Measurements from ENCODE around the gene DCAF4.

The DCAF4 gene

DNA sequence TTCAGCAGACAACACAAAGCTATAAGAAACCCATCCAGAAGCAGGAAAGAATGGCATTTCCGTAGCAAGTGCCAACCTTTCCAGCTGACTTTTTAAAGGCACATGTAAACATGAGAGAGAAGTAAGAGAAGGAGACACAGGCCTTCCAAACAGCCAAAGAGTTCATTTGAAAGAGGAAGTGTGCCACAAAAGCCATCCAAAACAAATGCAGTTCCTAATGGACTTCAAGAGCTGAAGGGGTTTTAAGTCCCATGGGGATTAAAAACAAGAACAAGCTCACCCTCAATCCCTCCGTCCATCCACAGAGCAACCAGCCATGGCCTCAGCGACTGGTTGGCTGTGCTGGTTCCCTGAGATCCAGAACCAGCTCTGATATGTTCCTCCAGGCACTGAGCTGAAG lies 27.8 kb upstream of the DCAF4 start:
- no peak overlapping the region for H3K27ac ChIP-seq
- no peak overlapping the region for H3K4me3 ChIP-seq (ENCODE audit: low read depth, low read length)
- H3K4me2 ChIP-seq (ENCODE audit: low read length) = no peak overlapping the region

DNA sequence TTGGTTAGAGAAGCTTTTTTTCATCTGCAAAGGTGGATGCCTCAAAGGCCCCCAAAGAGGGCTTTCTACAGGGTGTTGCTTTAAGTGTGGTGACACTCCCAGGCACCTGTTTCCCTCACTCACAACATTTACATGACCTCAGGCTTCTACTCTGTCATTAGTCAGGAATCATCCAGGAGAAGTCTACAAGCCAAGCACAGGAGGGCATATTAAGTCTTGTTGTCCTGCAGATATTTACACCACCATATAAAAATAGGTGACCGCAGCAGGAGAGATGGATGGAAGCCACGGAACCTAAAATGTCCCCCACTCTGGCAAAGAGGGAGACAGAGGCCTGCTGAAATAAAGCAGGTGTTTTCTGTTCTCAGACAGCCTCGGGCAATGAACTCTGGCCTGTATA lies 24.9 kb upstream of the DCAF4 start:
- H3K79me2 ChIP-seq = no peaks in the 10 kb centered on the region
- no peak overlapping the region for H3K27ac ChIP-seq
- H3K36me3 ChIP-seq (ENCODE audit: control insufficient read depth, insufficient read depth, low read length) = no peaks in the 10 kb centered on the region
- no peak overlapping the region for H3K4me2 ChIP-seq (ENCODE audit: low read length)
- H3K9ac ChIP-seq = no peak overlapping the region
- H3K9me3 ChIP-seq (ENCODE audit: control insufficient read depth, low read length) = no peaks in the 10 kb centered on the region
- H3K4me3 ChIP-seq (ENCODE audit: low read depth, low read length) = no peak overlapping the region
- no peak overlapping the region for H2AFZ ChIP-seq
- no peaks in the 10 kb centered on the region for H3K4me1 ChIP-seq
- TF ChIP-seq, protein P1, sequence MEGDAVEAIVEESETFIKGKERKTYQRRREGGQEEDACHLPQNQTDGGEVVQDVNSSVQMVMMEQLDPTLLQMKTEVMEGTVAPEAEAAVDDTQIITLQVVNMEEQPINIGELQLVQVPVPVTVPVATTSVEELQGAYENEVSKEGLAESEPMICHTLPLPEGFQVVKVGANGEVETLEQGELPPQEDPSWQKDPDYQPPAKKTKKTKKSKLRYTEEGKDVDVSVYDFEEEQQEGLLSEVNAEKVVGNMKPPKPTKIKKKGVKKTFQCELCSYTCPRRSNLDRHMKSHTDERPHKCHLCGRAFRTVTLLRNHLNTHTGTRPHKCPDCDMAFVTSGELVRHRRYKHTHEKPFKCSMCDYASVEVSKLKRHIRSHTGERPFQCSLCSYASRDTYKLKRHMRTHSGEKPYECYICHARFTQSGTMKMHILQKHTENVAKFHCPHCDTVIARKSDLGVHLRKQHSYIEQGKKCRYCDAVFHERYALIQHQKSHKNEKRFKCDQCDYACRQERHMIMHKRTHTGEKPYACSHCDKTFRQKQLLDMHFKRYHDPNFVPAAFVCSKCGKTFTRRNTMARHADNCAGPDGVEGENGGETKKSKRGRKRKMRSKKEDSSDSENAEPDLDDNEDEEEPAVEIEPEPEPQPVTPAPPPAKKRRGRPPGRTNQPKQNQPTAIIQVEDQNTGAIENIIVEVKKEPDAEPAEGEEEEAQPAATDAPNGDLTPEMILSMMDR (IDR thresholded peaks at IDR 0.05) = no peak
- no peaks in the 10 kb centered on the region for H3K27me3 ChIP-seq (ENCODE audit: control insufficient read depth, insufficient read depth, low read length)

More for the DNA sequence above, 27.8 kb upstream of the DCAF4 start:
- Histone ChIP-seq H3K79me2 (no peaks in the 10 kb centered on the region), H3K36me3 (ENCODE audit: control insufficient read depth, insufficient read depth, low read length) (no peaks in the 10 kb centered on the region), H3K4me1 (peaks cover 4% of the 10 kb centered on the region), H3K9me3 (ENCODE audit: control insufficient read depth, low read length) (no peaks in the 10 kb centered on the region), H2AFZ (no peak overlapping the region), H3K9ac (no peak overlapping the region), H3K27me3 (ENCODE audit: control insufficient read depth, insufficient read depth, low read length) (no peaks in the 10 kb centered on the region)
- TF ChIP-seq, protein P1 (IDR thresholded peaks at IDR 0.05) = no peak

DNA sequence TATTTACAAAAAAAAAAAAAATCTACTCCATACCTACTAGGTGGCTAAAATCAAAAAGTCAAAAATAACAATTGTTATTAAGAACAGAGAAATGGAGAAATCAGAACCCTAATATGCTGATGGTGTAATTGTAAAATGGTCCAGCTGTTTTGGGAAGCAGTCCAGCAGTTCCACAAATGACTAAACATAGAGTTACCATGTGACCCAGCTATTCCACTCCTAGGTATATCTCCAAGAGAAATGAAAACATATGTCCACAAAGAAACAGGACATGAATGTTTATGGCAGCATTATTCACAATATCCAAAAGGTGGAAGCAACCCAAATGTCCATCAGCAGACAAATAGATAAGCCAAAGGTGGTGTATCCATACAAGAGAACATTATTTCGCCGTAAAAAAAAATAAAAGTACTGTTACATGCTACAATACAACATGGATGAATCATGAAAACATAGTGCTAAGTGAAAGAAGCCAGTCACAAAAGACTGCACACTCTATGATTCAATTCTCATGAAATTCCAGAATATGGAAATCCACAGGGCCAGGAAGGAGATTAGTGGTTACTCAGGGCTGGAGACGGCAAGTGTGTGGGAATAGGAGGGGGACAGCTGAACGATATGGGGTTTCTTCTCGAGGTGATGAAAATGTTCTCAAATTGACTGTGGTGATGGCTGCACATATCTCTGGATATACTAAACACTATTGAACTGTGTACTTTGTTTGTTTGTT lies 23.3 kb upstream of the DCAF4 start:
- Histone ChIP-seq H3K9ac (no peak overlapping the region), H3K36me3 (ENCODE audit: control insufficient read depth, insufficient read depth, low read length) (no peaks in the 10 kb centered on the region), H3K4me1 (no peaks in the 10 kb centered on the region), H3K4me2 (ENCODE audit: low read length) (no peak overlapping the region), H3K4me3 (ENCODE audit: low read depth, low read length) (no peak overlapping the region), H3K27me3 (ENCODE audit: control insufficient read depth, insufficient read depth, low read length) (no peaks in the 10 kb centered on the region), H3K79me2 (no peaks in the 10 kb centered on the region), H3K27ac (no peak overlapping the region), H3K9me3 (ENCODE audit: control insufficient read depth, low read length) (no peaks in the 10 kb centered on the region), H2AFZ (no peak overlapping the region)
- TF ChIP-seq, protein P1 (IDR thresholded peaks at IDR 0.05) = no peak

DNA sequence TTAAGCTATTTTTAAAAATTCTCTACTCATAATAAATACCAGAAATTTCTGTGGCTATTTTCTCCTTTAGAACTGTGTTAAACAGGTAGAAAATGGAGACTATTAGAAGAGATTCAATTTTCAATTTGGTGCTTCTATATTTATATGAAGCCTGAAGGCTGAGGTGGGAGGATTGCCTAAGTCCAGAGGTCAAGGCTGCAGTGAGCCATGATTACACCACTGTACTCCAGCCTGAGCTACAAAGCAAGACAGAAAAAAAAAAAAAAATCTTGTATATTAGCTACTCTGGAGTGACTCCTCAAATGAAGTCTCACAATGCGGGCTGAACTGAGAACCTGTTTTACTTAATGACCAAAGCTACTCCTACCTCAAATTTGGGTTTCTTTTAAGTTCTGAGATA lies 22.5 kb upstream of the DCAF4 start:
- H2AFZ ChIP-seq = no peak overlapping the region
- TF ChIP-seq, protein P1 (IDR thresholded peaks at IDR 0.05) = no peak
- H3K4me1 ChIP-seq = no peaks in the 10 kb centered on the region
- H3K27me3 ChIP-seq (ENCODE audit: control insufficient read depth, insufficient read depth, low read length) = no peaks in the 10 kb centered on the region
- H3K36me3 ChIP-seq (ENCODE audit: control insufficient read depth, insufficient read depth, low read length) = no peaks in the 10 kb centered on the region
- H3K9me3 ChIP-seq (ENCODE audit: control insufficient read depth, low read length) = no peaks in the 10 kb centered on the region
- H3K9ac ChIP-seq = no peak overlapping the region
- no peaks in the 10 kb centered on the region for H3K79me2 ChIP-seq
- H3K4me2 ChIP-seq (ENCODE audit: low read length) = no peak overlapping the region
- no peak overlapping the region for H3K4me3 ChIP-seq (ENCODE audit: low read depth, low read length)
- H3K27ac ChIP-seq = no peak overlapping the region

DNA sequence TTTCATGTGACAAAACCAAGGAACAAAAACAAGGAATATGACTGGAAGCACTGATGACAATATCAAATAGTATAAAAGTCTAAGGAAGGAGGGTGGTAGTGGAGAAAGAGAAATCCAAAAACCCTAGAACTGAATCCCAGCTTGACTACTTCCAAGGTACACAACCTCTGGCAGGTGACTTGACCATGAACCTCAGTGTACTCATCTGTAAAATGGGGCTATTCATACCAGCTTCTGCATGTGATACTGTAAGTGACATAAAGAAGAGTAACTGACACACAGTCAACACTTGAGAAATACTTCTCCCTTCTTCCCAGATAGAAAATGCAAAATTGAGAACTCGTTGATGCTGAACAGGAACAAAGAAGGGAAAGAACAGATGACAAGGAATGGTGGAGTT lies 22.0 kb upstream of the DCAF4 start:
- H3K27ac ChIP-seq = no peak overlapping the region
- TF ChIP-seq, protein P1 (IDR thresholded peaks at IDR 0.05) = no peak

More for the DNA sequence above, 22.0 kb upstream of the DCAF4 start:
- Histone ChIP-seq H3K9me3 (ENCODE audit: control insufficient read depth, low read length) (no peaks in the 10 kb centered on the region), H3K27me3 (ENCODE audit: control insufficient read depth, insufficient read depth, low read length) (no peaks in the 10 kb centered on the region), H3K4me1 (no peaks in the 10 kb centered on the region), H2AFZ (no peak overlapping the region), H3K9ac (no peak overlapping the region), H3K4me2 (ENCODE audit: low read length) (no peak overlapping the region), H3K79me2 (no peaks in the 10 kb centered on the region), H3K36me3 (ENCODE audit: control insufficient read depth, insufficient read depth, low read length) (no peaks in the 10 kb centered on the region), H3K4me3 (ENCODE audit: low read depth, low read length) (no peak overlapping the region)
